Thyroid gland (tissue), 4 donors: ENCODE results near the gene AMPD3. TPM values are rescaled to one million over a fixed set of nuclear protein-coding genes. Genes with fewer than 3 reads are reported as not detected.

Experiments
- DNase-seq, 2 donors: peaks; one replicate each; pipeline ENCODE4 v3.0.0-alpha.2; 2019
- H3K27ac ChIP-seq, 3 donors: fragments of 200-600 bp; sonication (generic); 1 replicate in 2 of 3; 2 replicates in 1 of 3; pipeline ENCODE4 v1.5.1; 2016 to 2019; ENCODE audit warnings: mild to moderate bottlenecking in 1 of 3, moderate library complexity in 1 of 3
- H3K27me3 ChIP-seq: fragments of 200-600 bp; sonication (generic); one replicate; pipeline ENCODE4 v1.5.1; 2019
- H3K36me3 ChIP-seq, 2 donors: fragments of 200-600 bp; sonication (generic); one replicate each; pipeline ENCODE4 v1.5.1; 2016 to 2019
- H3K4me1 ChIP-seq, 2 donors: fragments of 200-600 bp; sonication (generic); one replicate each; pipeline ENCODE4 v1.5.1; 2017 to 2019
- H3K4me3 ChIP-seq, 3 donors: fragments of 200-600 bp; sonication (generic); replicated peaks in 1 of 3; 1 replicate in 2 of 3; 2 replicates in 1 of 3; pipeline ENCODE4 v1.5.1; 2016; ENCODE audit warnings: mild to moderate bottlenecking in 1 of 3
- H3K9me3 ChIP-seq: fragments of 200-600 bp; sonication (generic); one replicate; pipeline ENCODE4 v1.5.1; 2017
- POLR2A ChIP-seq, 2 donors: fragments of 450-650 bp; IDR thresholded peaks; one replicate each; pipeline ENCODE4 v1.6.1; 2017; ENCODE audit warnings: antibody characterized with exemption in 2 of 2, mild to moderate bottlenecking in 2 of 2, moderate library complexity in 1 of 2
- WGBS, 2 donors: methylation state at CpG; one replicate each; pipeline ENCODE4 v1.1.5; 2017; 5-methylcytosine and 5-hydroxymethylcytosine counted together
- intact Hi-C: fragments of 100-400 bp; cut with DNase I; formaldehyde crosslinking; loops from one replicate; pipeline ENCODE4 v1.15.1; 2023
- total RNA-seq, 4 donors: library from RNA; depleted of rRNA; stranded (reverse); fragments of >200 nt; gene quantifications; one replicate each; pipeline ENCODE4 v1.2.3, GENCODE V29; 2016
- TF ChIP-seq, protein P1 (sequence below), 6 experiments: fragments of 200-600 bp in 3 of 6; fragments of 450-650 bp in 3 of 6; sonication (generic) in 3 of 6; IDR thresholded peaks; one replicate each; pipeline ENCODE4 v1.5.1; 2016 to 2019; ENCODE audit warnings: antibody characterized with exemption in 6 of 6, mild to moderate bottlenecking in 2 of 6, inconsistent platforms in 1 of 6, moderate library complexity in 1 of 6

The AMPD3 gene
- total RNA-seq, 4 donors from 2014 or later: 3.8 to 13.0 (median 7.6) TPM

DNA sequence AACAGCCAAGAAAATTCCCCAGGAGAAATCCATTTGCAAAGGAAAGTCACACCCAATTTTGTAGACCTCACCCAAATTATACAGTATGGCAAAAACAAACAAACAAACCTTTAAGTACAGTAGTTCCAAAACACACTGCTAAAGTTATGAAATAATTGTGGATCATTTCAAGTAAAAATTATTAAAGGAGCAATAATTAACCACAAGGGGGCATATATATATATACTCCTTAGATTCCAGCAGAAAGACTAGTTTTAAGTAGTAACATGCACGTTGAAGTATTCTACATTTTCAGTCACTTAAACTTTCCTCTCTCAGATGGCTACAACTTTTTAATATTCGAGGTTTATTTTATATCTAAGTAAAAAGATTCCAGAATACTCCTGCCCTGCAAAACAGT, 59.1 kb downstream of the AMPD3 start:
- H3K9me3 ChIP-seq: no peaks in the 10 kb centered on the region
- H3K36me3 ChIP-seq: no peaks in the 10 kb centered on the region
- H3K4me1 ChIP-seq: no peaks in the 10 kb centered on the region
- TF ChIP-seq, protein P1, sequence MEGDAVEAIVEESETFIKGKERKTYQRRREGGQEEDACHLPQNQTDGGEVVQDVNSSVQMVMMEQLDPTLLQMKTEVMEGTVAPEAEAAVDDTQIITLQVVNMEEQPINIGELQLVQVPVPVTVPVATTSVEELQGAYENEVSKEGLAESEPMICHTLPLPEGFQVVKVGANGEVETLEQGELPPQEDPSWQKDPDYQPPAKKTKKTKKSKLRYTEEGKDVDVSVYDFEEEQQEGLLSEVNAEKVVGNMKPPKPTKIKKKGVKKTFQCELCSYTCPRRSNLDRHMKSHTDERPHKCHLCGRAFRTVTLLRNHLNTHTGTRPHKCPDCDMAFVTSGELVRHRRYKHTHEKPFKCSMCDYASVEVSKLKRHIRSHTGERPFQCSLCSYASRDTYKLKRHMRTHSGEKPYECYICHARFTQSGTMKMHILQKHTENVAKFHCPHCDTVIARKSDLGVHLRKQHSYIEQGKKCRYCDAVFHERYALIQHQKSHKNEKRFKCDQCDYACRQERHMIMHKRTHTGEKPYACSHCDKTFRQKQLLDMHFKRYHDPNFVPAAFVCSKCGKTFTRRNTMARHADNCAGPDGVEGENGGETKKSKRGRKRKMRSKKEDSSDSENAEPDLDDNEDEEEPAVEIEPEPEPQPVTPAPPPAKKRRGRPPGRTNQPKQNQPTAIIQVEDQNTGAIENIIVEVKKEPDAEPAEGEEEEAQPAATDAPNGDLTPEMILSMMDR (IDR thresholded peaks at IDR 0.05): peak in 3 of 6 experiments; percentile 12 to 33 (median 28)
- TF ChIP-seq POLR2A (IDR thresholded peaks at IDR 0.05): no peak
- WGBS, 2 donors: 51 to 64% methylated on average over 2 of the region's 2 CpGs
- no peak overlapping the region for H3K27ac ChIP-seq
- intact Hi-C loops: no loop called here
- no peak for DNase-seq
- no peak overlapping the region for H3K4me3 ChIP-seq
- H3K27me3 ChIP-seq: no peaks in the 10 kb centered on the region

DNA sequence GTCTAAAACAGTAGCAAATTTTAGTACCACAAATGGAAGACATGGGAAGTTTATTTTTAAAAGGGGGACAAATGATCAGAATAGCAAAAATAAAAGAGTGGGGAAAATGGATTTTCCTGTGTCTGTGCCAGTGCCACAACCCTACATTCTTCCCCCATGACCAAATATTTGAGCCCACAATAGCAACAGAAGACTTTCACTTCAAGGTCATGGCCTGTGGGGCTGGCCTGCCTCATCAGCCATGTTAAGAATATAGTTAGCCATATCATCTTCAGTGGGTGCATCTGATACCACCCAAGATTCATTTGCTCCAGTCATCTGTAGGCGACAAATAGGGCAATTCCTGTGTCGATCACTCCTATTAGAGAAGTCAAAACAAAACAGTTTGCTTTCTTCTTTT, 59.6 kb downstream of the AMPD3 start:
- no peak overlapping the region for H3K4me3 ChIP-seq
- WGBS, 2 donors: 90 to 99% methylated on average over 2 of the region's 2 CpGs
- TF ChIP-seq, protein P1 (IDR thresholded peaks at IDR 0.05): no peak
- TF ChIP-seq POLR2A (IDR thresholded peaks at IDR 0.05): no peak
- no peaks in the 10 kb centered on the region for H3K4me1 ChIP-seq
- H3K36me3 ChIP-seq: peaks cover 0 to 3% of the 10 kb centered on the region in 2 donors
- H3K27me3 ChIP-seq: no peaks in the 10 kb centered on the region
- H3K27ac ChIP-seq: no peak overlapping the region
- H3K9me3 ChIP-seq: no peaks in the 10 kb centered on the region
- intact Hi-C loops: no loop called here
- no peak for DNase-seq

DNA sequence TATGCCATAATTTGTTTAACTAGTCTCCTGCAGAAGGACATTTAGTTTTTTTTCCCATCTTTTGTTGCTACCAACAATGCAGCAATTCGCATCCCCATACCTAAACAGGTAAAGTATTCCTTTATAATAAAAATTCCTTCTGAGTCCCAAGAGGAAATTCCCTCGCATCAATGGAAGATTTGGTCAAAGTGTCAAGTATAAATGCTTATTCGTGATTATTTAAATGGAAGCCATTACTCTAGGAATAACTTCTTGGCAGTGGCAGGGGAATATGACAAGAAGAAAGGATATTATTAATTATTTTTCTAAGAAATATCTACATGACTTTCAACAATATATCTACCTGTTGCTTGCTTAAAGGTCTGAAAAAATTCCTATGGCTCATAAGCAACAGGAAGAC, 60.4 kb downstream of the AMPD3 start:
- H3K27ac ChIP-seq: no peak overlapping the region
- H3K4me3 ChIP-seq: no peak overlapping the region
- intact Hi-C loops: no loop called here
- DNase-seq: no peak
- H3K4me1 ChIP-seq: no peaks in the 10 kb centered on the region
- TF ChIP-seq, protein P1 (IDR thresholded peaks at IDR 0.05): no peak
- no peak for TF ChIP-seq POLR2A (IDR thresholded peaks at IDR 0.05)
- H3K36me3 ChIP-seq: peaks cover 0 to 6% of the 10 kb centered on the region in 2 donors
- 95 to 96% methylated on average over 3 of the region's 3 CpGs for WGBS, 2 donors
- no peaks in the 10 kb centered on the region for H3K27me3 ChIP-seq
- no peaks in the 10 kb centered on the region for H3K9me3 ChIP-seq

DNA sequence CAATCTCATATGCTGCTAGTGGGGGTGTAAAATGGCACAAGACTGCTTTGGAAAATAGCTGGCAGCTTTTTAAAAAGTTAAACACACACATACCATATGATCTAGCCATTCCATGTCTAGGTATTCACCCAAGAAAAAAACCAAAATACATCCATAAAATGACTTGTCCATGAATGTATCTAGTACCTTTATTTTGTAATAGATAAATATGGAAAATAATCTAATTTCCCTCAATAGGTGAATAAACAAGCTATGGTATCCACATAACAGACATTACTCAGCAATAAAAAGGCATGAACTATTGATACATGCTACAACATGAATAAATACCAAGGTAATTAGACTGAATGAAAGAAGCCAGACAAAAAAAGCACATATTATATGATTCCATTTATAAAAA, 63.1 kb downstream of the AMPD3 start:
- intact Hi-C loops: no loop called here
- no peaks in the 10 kb centered on the region for H3K4me1 ChIP-seq
- no peaks in the 10 kb centered on the region for H3K9me3 ChIP-seq
- DNase-seq: no peak
- TF ChIP-seq, protein P1 (IDR thresholded peaks at IDR 0.05): no peak
- TF ChIP-seq POLR2A (IDR thresholded peaks at IDR 0.05): no peak
- no peak overlapping the region for H3K4me3 ChIP-seq
- no peaks in the 10 kb centered on the region for H3K27me3 ChIP-seq
- H3K27ac ChIP-seq: no peak overlapping the region
- H3K36me3 ChIP-seq: peaks cover 0 to 6% of the 10 kb centered on the region in 2 donors

DNA sequence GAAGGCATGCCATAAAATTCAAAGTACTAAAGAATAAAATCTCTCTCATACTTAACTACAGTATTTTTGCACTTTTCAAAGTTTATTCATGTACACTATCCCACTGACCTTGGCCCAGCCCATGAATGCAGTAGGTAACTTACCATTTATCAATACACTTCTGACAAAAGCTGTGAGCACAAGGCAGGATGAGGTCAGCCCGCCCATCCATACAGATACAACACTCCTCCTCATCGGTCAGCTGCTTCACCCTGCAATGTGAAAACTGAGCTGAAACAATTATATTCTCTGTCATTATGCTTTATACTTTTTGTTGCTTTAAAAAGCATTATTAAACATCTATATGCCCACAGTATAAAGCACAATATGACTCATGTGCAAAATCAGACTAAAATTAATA, 63.8 kb downstream of the AMPD3 start:
- intact Hi-C loops: no loop called here
- Histone ChIP-seq H3K27me3 (no peaks in the 10 kb centered on the region), H3K36me3 (peaks cover 0 to 6% of the 10 kb centered on the region in 2 donors), H3K9me3 (no peaks in the 10 kb centered on the region), H3K4me1 (no peaks in the 10 kb centered on the region), H3K4me3 (no peak overlapping the region), H3K27ac (no peak overlapping the region)
- 96 to 97% methylated on average over 2 of the region's 2 CpGs for WGBS, 2 donors
- TF ChIP-seq POLR2A (IDR thresholded peaks at IDR 0.05): no peak
- TF ChIP-seq, protein P1 (IDR thresholded peaks at IDR 0.05): no peak
- DNase-seq: no peak
